ENCODE data around the gene MINDY2. TPM values are rescaled to one million over a fixed set of nuclear protein-coding genes. Genes with fewer than 3 reads are reported as not detected.

Gene MINDY2
- polyA plus RNA-seq, 1 donor (not counting 4 experiments of a cell fraction or from before 2014, with no cell fraction given): 11.2 TPM

- Histone ChIP-seq H3K27me3 (ENCODE audit: control insufficient read depth, extremely low read depth, insufficient read depth, low read length) (no peaks in the 10 kb centered on the region), H3K9ac (ENCODE audit: control insufficient read depth, extremely low read depth, insufficient read depth, low read length) (no peak overlapping the region), H3K4me2 (ENCODE audit: control insufficient read depth, extremely low read depth, insufficient read depth, low read depth, low read length) (peak overlapping the region; percentile 73), H3K9me1 (ENCODE audit: control insufficient read depth, extremely low read depth, insufficient read depth, low read length) (no peaks in the 10 kb centered on the region), H3K79me2 (ENCODE audit: control insufficient read depth, insufficient read depth, low read length) (peaks cover 71% of the 10 kb centered on the region), H3K36me3 (ENCODE audit: control insufficient read depth in 2 of 2, extremely low read depth in 1 of 2, insufficient read depth in 2 of 2, low read length in 2 of 2) (peaks cover 2 to 5% of the 10 kb centered on the region in 2 experiments), H3K4me1 (ENCODE audit: control insufficient read depth, extremely low read depth, insufficient read depth, low read length) (peaks cover 2% of the 10 kb centered on the region), H3K9me3 (ENCODE audit: control insufficient read depth, low read depth, low read length) (no peaks in the 10 kb centered on the region), H3K27ac (ENCODE audit: control insufficient read depth, insufficient read depth, low read length) (no peak overlapping the region), H2AFZ (ENCODE audit: control insufficient read depth, low read length) (no peak overlapping the region), H3K4me3 (ENCODE audit: control insufficient read depth in 2 of 3, extremely low read depth in 1 of 3, insufficient read depth in 2 of 3, low read depth in 1 of 3, low read length in 3 of 3) (no peak overlapping the region), H4K20me1 (ENCODE audit: control insufficient read depth, extremely low read depth, insufficient read depth, low read length) (no peaks in the 10 kb centered on the region)
- no peak for TF ChIP-seq CTCF (optimal IDR thresholded peaks at IDR 0.05 in 1 of 3, IDR thresholded peaks at IDR 0.05 in 1 of 3, conservative IDR thresholded peaks at IDR 0.05 in 1 of 3; ENCODE audit: extremely low read depth in 1 of 3, insufficient read depth in 2 of 3, low read length in 3 of 3)
- no peak for TF ChIP-seq EZH2 (IDR thresholded peaks at IDR 0.05; ENCODE audit: low read length)
- DNase-seq (ENCODE audit: low read depth, low spot score): no peak
- dilution Hi-C loops (cut with MboI; ENCODE audit: extremely low pct_ligation_motif_present, low sequenced_read_pairs): no loop called here
- FAIRE-seq: no peak
These were observed 4.3 kb downstream of the MINDY2 start for GRCh38 chr15:58775402-58775801.

GRCh38 chr15:58777107-58777506, 6.0 kb downstream of the MINDY2 start:
- Histone ChIP-seq H3K4me3 (ENCODE audit: control insufficient read depth in 2 of 3, extremely low read depth in 1 of 3, insufficient read depth in 2 of 3, low read depth in 1 of 3, low read length in 3 of 3) (no peak overlapping the region), H3K27ac (ENCODE audit: control insufficient read depth, insufficient read depth, low read length) (no peak overlapping the region), H3K79me2 (ENCODE audit: control insufficient read depth, insufficient read depth, low read length) (peaks cover 69% of the 10 kb centered on the region), H3K9me3 (ENCODE audit: control insufficient read depth, low read depth, low read length) (no peaks in the 10 kb centered on the region), H3K36me3 (ENCODE audit: control insufficient read depth in 2 of 2, extremely low read depth in 1 of 2, insufficient read depth in 2 of 2, low read length in 2 of 2) (peaks cover 2 to 5% of the 10 kb centered on the region in 2 experiments), H4K20me1 (ENCODE audit: control insufficient read depth, extremely low read depth, insufficient read depth, low read length) (no peaks in the 10 kb centered on the region), H3K9ac (ENCODE audit: control insufficient read depth, extremely low read depth, insufficient read depth, low read length) (no peak overlapping the region), H2AFZ (ENCODE audit: control insufficient read depth, low read length) (no peak overlapping the region), H3K4me2 (ENCODE audit: control insufficient read depth, extremely low read depth, insufficient read depth, low read depth, low read length) (no peak overlapping the region), H3K9me1 (ENCODE audit: control insufficient read depth, extremely low read depth, insufficient read depth, low read length) (no peaks in the 10 kb centered on the region), H3K27me3 (ENCODE audit: control insufficient read depth, extremely low read depth, insufficient read depth, low read length) (no peaks in the 10 kb centered on the region), H3K4me1 (ENCODE audit: control insufficient read depth, extremely low read depth, insufficient read depth, low read length) (peaks cover 2% of the 10 kb centered on the region)
- FAIRE-seq: no peak
- no peak for DNase-seq (ENCODE audit: low read depth, low spot score)
- dilution Hi-C loops (cut with MboI; ENCODE audit: extremely low pct_ligation_motif_present, low sequenced_read_pairs): no loop called here
- no peak for TF ChIP-seq EZH2 (IDR thresholded peaks at IDR 0.05; ENCODE audit: low read length)
- TF ChIP-seq CTCF (optimal IDR thresholded peaks at IDR 0.05 in 1 of 3, IDR thresholded peaks at IDR 0.05 in 1 of 3, conservative IDR thresholded peaks at IDR 0.05 in 1 of 3; ENCODE audit: extremely low read depth in 1 of 3, insufficient read depth in 2 of 3, low read length in 3 of 3): no peak

All from keratinocyte (primary cell).